ENCODE results near the gene IQCM. TPM values are rescaled to one million over a fixed set of nuclear protein-coding genes. Genes with fewer than 3 reads are reported as not detected.

IQCM gene
- total RNA-seq, 1 donor: not detected

DNA sequence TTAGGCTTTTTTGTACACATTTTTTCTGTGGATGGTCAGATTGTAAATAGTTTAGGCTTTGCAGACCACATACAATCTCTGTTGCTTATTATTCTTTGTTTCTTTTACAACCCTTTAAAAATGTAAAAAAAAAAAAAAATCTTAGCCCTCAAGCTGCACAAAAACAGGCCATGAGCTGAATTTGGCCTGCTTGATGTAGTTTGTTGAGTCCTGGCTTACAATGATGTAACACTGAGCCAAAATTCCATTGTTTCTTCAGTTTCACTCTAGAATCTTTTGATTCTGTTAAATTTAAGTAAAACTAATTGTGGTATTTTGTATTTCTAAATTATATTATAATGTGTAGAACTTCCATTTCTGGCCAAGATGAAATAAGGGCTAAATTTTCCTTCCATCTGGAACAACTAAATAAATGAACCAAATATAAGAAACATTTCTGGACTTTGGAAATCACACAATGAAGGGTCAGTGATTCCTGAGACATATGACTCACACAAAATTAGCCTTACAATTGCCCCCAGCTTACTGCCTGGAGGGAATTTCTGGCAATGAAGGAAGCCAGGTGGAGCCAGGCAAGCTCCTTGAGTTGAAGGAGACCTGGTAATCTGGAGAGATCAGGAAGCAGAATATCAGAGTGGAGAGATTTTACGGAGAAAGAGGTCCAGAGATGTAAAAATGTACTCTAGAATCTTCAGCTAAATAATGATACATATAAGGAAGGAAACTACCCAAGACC, 29.8 kb downstream of the IQCM start:
- DNase-seq (ENCODE audit: low read depth): peak; percentile 19
- TF ChIP-seq, protein P1, sequence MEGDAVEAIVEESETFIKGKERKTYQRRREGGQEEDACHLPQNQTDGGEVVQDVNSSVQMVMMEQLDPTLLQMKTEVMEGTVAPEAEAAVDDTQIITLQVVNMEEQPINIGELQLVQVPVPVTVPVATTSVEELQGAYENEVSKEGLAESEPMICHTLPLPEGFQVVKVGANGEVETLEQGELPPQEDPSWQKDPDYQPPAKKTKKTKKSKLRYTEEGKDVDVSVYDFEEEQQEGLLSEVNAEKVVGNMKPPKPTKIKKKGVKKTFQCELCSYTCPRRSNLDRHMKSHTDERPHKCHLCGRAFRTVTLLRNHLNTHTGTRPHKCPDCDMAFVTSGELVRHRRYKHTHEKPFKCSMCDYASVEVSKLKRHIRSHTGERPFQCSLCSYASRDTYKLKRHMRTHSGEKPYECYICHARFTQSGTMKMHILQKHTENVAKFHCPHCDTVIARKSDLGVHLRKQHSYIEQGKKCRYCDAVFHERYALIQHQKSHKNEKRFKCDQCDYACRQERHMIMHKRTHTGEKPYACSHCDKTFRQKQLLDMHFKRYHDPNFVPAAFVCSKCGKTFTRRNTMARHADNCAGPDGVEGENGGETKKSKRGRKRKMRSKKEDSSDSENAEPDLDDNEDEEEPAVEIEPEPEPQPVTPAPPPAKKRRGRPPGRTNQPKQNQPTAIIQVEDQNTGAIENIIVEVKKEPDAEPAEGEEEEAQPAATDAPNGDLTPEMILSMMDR (IDR thresholded peaks at IDR 0.05; ENCODE audit: insufficient read depth, low read depth, low read length): no peak
- H3K4me3 ChIP-seq (ENCODE audit: low read depth, low read length): no peak overlapping the region

DNA sequence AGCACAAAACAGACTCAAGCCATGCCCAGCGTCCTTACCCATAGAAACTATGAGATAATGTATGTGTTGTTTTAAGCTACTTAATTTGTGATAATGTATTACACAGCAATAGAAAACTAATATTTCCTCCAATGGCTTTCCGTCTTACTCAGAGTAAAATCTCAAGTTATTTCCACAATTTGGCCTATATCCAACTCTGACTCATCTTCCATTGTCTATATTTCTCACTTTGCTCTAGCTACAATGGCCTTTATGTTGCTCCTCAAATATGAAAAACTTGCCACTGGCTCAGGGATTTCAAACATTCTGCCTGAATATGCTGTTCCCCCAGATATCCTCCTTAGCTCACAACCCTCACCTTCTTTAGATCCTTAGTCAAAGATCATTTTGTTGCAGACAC, 31.6 kb downstream of the IQCM start:
- DNase-seq (ENCODE audit: low read depth): no peak
- TF ChIP-seq, protein P1 (IDR thresholded peaks at IDR 0.05; ENCODE audit: insufficient read depth, low read depth, low read length): no peak
- H3K4me3 ChIP-seq (ENCODE audit: low read depth, low read length): no peak overlapping the region

DNA sequence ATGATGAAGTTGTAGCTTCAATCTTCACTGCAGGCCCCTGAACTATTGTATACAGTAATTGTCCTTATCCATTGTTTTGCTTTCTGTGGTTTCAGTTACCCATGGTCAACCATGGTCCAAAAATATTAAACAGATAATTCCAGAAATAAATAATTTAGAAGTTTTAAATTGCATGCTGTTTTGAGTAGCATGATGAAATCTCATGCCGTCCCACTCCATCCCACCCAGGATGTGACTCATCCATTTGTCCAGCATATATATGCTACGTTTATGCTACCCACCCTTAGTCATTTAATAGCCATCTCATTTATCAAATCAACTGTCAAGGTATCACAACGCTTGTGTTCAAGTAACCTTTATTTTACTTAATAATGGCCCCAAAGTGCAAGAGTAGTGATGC, 34.5 kb downstream of the IQCM start:
- TF ChIP-seq, protein P1 (IDR thresholded peaks at IDR 0.05; ENCODE audit: insufficient read depth, low read depth, low read length): no peak
- DNase-seq (ENCODE audit: low read depth): peak; percentile 62
- no peak overlapping the region for H3K4me3 ChIP-seq (ENCODE audit: low read depth, low read length)

DNA sequence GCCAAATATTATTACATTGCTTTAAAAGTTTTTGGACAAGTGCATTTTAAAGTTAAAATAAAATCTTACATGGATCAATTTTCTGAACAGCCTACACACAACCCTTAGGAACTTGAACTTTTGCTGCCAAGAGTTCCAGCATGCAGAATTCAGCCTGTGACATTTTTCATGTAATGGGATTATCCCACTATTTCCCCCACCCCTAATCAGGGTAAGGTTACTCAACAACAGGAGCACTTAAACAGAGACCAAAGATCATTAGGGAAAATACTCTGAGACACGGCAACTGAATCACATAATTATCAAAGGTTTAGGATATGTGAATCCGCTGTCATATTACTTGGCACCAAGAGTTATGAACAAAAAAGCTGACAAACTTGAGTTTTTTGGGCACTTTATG, 47.2 kb downstream of the IQCM start:
- no peak for DNase-seq (ENCODE audit: low read depth)
- no peak overlapping the region for H3K4me3 ChIP-seq (ENCODE audit: low read depth, low read length)
- TF ChIP-seq, protein P1 (IDR thresholded peaks at IDR 0.05; ENCODE audit: insufficient read depth, low read depth, low read length): no peak

DNA sequence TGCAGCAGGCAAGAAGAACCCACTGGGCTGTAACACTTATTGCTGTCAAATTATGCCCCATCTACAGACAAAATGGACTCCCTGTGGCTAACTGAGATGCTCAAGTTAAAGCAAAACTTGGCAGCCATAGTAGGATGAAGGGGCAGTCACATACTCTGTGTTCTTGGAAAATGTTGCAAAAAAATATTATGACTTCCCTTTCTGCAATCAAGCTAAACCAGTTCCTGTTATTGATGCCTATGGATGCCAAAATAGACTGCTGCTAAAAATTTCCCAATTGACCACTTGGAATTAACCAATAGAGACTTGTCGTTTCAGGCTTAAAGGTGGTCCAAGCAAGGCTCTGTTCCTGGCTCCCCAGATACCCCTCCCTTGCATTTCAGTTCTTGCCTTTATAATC, 49.5 kb downstream of the IQCM start:
- no peak for DNase-seq (ENCODE audit: low read depth)
- H3K4me3 ChIP-seq (ENCODE audit: low read depth, low read length): no peak overlapping the region
- TF ChIP-seq, protein P1 (IDR thresholded peaks at IDR 0.05; ENCODE audit: insufficient read depth, low read depth, low read length): no peak

DNA sequence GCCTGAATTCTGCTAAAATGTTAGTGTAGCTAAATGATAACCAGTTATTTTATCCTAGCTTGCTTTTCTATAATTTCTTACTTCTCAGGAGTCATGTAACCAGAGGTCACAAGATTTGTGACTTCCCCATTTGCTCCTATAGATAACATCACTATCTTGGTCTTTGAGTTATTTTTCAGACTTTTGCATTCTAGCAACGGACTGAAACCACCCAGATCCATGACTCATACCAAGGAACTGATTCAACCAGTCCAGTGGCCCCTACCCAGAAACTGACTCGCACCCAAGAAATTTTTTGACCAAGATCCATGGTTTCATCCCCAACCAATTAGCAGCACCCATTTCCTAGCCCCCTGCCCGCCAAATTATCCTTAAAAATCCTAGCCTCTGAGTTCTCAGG, 50.0 kb downstream of the IQCM start:
- no peak overlapping the region for H3K4me3 ChIP-seq (ENCODE audit: low read depth, low read length)
- DNase-seq (ENCODE audit: low read depth): peak; percentile 10
- TF ChIP-seq, protein P1 (IDR thresholded peaks at IDR 0.05; ENCODE audit: insufficient read depth, low read depth, low read length): no peak

DNA sequence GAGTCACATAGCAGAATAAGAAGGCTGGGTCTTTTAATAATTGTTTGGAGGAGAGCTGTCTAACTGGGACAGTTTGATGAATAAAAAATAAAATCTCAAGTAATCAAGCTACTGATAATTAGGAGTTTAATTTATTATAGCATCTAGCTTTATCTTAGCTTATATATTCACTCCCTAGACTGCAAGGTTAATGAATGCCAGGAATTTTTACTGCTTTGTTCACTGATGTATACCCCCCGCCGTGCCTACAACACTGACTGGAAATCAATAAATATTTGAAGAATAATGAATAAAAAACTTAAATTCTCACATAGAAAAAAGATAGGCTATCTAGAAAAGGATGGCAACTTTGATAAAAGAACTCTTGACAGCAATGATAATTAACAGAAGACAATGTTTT, 59.7 kb downstream of the IQCM start:
- TF ChIP-seq, protein P1 (IDR thresholded peaks at IDR 0.05; ENCODE audit: insufficient read depth, low read depth, low read length): no peak
- no peak overlapping the region for H3K4me3 ChIP-seq (ENCODE audit: low read depth, low read length)
- no peak for DNase-seq (ENCODE audit: low read depth)

All from fibroblast of villous mesenchyme (primary cell).